Measurements from ENCODE around the gene S100A13.
"Not testable (repeated sequence)": the region's sequence is repeated elsewhere in the genome, so short reads cannot be mapped to it uniquely, and the experiment has no call there.

S100A13 gene

GRCh38 chr1:153599847-153600246 lies 27.5 kb downstream of the S100A13 start:
- DNase-seq = no peak

- peak; percentile 10 for DNase-seq
These were observed 28.8 kb downstream of the S100A13 start for GRCh38 chr1:153598309-153599172.

GRCh38 chr1:153597206-153597605 lies 30.1 kb downstream of the S100A13 start:
- DNase-seq = no peak

- DNase-seq = no peak
These were observed 34.6 kb downstream of the S100A13 start for GRCh38 chr1:153592748-153593147.

GRCh38 chr1:153588482-153588881 lies 38.8 kb downstream of the S100A13 start:
- DNase-seq = no peak

- DNase-seq = not testable (repeated sequence)
These were observed 39.3 kb downstream of the S100A13 start for GRCh38 chr1:153588033-153588432.

GRCh38 chr1:153587314-153587713 lies 40.0 kb downstream of the S100A13 start:
- DNase-seq = no peak

- DNase-seq = no peak
These were observed 41.0 kb downstream of the S100A13 start for GRCh38 chr1:153586347-153586746.

- DNase-seq = no peak
These were observed 42.3 kb downstream of the S100A13 start for GRCh38 chr1:153585006-153585405.

- no peak for DNase-seq
These were observed 43.3 kb downstream of the S100A13 start for GRCh38 chr1:153583976-153584375.

- DNase-seq = not testable (repeated sequence)
These were observed 43.8 kb downstream of the S100A13 start for GRCh38 chr1:153583514-153583913.

GRCh38 chr1:153582836-153583235 lies 44.5 kb downstream of the S100A13 start:
- DNase-seq = not testable (repeated sequence)

- DNase-seq = no peak
These were observed 48.4 kb downstream of the S100A13 start for GRCh38 chr1:153578936-153579335.

- DNase-seq = no peak
These were observed 48.8 kb downstream of the S100A13 start for GRCh38 chr1:153578490-153578889.

- DNase-seq = no peak
These were observed 49.7 kb downstream of the S100A13 start for GRCh38 chr1:153577624-153578051.

GRCh38 chr1:153577138-153577537 lies 50.2 kb downstream of the S100A13 start:
- DNase-seq = no peak

GRCh38 chr1:153575497-153575896 lies 51.8 kb downstream of the S100A13 start:
- DNase-seq = not testable (repeated sequence)

GRCh38 chr1:153575081-153575491 lies 52.2 kb downstream of the S100A13 start:
- not testable (repeated sequence) for DNase-seq

GRCh38 chr1:153573351-153573750 lies 54.0 kb downstream of the S100A13 start:
- DNase-seq = no peak

- peak; percentile 40 for DNase-seq
These were observed 54.7 kb downstream of the S100A13 start for GRCh38 chr1:153572569-153573015.

- DNase-seq = no peak
These were observed 55.6 kb downstream of the S100A13 start for GRCh38 chr1:153571706-153572105.

GRCh38 chr1:153570874-153571273 lies 56.4 kb downstream of the S100A13 start:
- no peak for DNase-seq

- no peak for DNase-seq
These were observed 57.8 kb downstream of the S100A13 start for GRCh38 chr1:153569465-153569864.
